ENCODE measurements around the gene GIMAP6.

The GIMAP6 gene

GRCh38 chr7:150641854-150642253 is 9.7 kb upstream of the GIMAP6 start:
- Histone ChIP-seq H3K4me1 (ENCODE audit: control insufficient read depth, low read length) (no peaks in the 10 kb centered on the region), H3K79me2 (ENCODE audit: control insufficient read depth, low read length) (no peaks in the 10 kb centered on the region), H3K4me3 (ENCODE audit: low read length) (no peak overlapping the region), H4K20me1 (ENCODE audit: control insufficient read depth, insufficient read depth, low read depth, low read length) (no peaks in the 10 kb centered on the region), H3K36me3 (ENCODE audit: control insufficient read depth, low read length) (no peaks in the 10 kb centered on the region), H3K9me3 (ENCODE audit: control insufficient read depth, insufficient read depth, low read length) (0 out of 2 replicates have a peak, but pooled peaks cover 3% of the 10 kb centered on the region), H3K9me2 (replicated peaks; ENCODE audit: control insufficient read depth, low read length) (no peaks in the 10 kb centered on the region), H3K4me2 (ENCODE audit: low read length) (no peak overlapping the region), H3K27ac (ENCODE audit: low read depth, low read length) (no peak overlapping the region), H3F3A (ENCODE audit: control insufficient read depth, insufficient read depth) (no peaks in the 10 kb centered on the region), H3K27me3 (ENCODE audit: control insufficient read depth, low read length) (no peaks in the 10 kb centered on the region)
- TF ChIP-seq EZH2phosphoT487 (IDR thresholded peaks at IDR 0.05; ENCODE audit: borderline replicate concordance, low read length): no peak
- TF ChIP-seq, protein P1, sequence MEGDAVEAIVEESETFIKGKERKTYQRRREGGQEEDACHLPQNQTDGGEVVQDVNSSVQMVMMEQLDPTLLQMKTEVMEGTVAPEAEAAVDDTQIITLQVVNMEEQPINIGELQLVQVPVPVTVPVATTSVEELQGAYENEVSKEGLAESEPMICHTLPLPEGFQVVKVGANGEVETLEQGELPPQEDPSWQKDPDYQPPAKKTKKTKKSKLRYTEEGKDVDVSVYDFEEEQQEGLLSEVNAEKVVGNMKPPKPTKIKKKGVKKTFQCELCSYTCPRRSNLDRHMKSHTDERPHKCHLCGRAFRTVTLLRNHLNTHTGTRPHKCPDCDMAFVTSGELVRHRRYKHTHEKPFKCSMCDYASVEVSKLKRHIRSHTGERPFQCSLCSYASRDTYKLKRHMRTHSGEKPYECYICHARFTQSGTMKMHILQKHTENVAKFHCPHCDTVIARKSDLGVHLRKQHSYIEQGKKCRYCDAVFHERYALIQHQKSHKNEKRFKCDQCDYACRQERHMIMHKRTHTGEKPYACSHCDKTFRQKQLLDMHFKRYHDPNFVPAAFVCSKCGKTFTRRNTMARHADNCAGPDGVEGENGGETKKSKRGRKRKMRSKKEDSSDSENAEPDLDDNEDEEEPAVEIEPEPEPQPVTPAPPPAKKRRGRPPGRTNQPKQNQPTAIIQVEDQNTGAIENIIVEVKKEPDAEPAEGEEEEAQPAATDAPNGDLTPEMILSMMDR (IDR thresholded peaks at IDR 0.05; ENCODE audit: low read depth, low read length, poor library complexity, severe bottlenecking): no peak

DNA sequence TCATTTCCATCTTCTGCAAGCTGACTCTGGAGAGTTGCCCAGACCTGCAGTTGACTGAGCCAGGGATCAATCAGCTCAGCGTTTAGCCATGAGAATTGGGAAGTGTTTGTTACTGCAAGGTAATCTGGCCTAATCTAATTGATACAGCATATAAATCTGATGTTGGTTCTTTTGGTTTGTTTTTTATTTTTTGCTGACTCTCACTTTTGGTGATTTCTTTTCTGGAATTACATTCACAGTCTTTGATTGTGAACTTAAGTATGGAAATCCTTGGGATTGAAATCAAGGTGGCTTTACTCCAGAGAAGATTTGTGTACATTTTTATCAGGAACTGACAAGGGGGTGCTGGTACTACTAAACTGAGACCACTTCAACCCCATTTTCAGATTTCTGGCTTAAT is 1.7 kb upstream of the GIMAP6 start:
- TF ChIP-seq, protein P1 (IDR thresholded peaks at IDR 0.05; ENCODE audit: low read depth, low read length, poor library complexity, severe bottlenecking): no peak
- no peak for TF ChIP-seq EZH2phosphoT487 (IDR thresholded peaks at IDR 0.05; ENCODE audit: borderline replicate concordance, low read length)
- Histone ChIP-seq H4K20me1 (ENCODE audit: control insufficient read depth, insufficient read depth, low read depth, low read length) (no peaks in the 10 kb centered on the region), H3K9me2 (replicated peaks; ENCODE audit: control insufficient read depth, low read length) (no peaks in the 10 kb centered on the region), H3K9me3 (ENCODE audit: control insufficient read depth, insufficient read depth, low read length) (0 out of 2 replicates have a peak, but pooled peaks cover under 1% of the 10 kb centered on the region), H3K79me2 (ENCODE audit: control insufficient read depth, low read length) (no peaks in the 10 kb centered on the region), H3K4me1 (ENCODE audit: control insufficient read depth, low read length) (0 out of 2 replicates have a peak, but pooled peaks cover 2% of the 10 kb centered on the region), H3K27me3 (ENCODE audit: control insufficient read depth, low read length) (0 out of 2 replicates have a peak, but pooled peaks cover 2% of the 10 kb centered on the region), H3K27ac (ENCODE audit: low read depth, low read length) (no peak overlapping the region), H3F3A (ENCODE audit: control insufficient read depth, insufficient read depth) (no peaks in the 10 kb centered on the region), H3K36me3 (ENCODE audit: control insufficient read depth, low read length) (no peaks in the 10 kb centered on the region), H3K4me2 (ENCODE audit: low read length) (no peak overlapping the region), H3K4me3 (ENCODE audit: low read length) (no peak overlapping the region)

GRCh38 chr7:150631084-150631826 is 930 bp downstream of the GIMAP6 start:
- H3K4me1 ChIP-seq (ENCODE audit: control insufficient read depth, low read length): 0 out of 2 replicates have a peak, but pooled peaks cover 2% of the 10 kb centered on the region
- no peak overlapping the region for H3K27ac ChIP-seq (ENCODE audit: low read depth, low read length)
- no peaks in the 10 kb centered on the region for H4K20me1 ChIP-seq (ENCODE audit: control insufficient read depth, insufficient read depth, low read depth, low read length)
- no peak overlapping the region for H3K4me3 ChIP-seq (ENCODE audit: low read length)
- H3K4me2 ChIP-seq (ENCODE audit: low read length): no peak overlapping the region
- H3F3A ChIP-seq (ENCODE audit: control insufficient read depth, insufficient read depth): no peaks in the 10 kb centered on the region
- 0 out of 2 replicates have a peak, but pooled peaks cover 2% of the 10 kb centered on the region for H3K27me3 ChIP-seq (ENCODE audit: control insufficient read depth, low read length)
- no peaks in the 10 kb centered on the region for H3K36me3 ChIP-seq (ENCODE audit: control insufficient read depth, low read length)
- H3K9me2 ChIP-seq (replicated peaks; ENCODE audit: control insufficient read depth, low read length): no peaks in the 10 kb centered on the region
- no peaks in the 10 kb centered on the region for H3K9me3 ChIP-seq (ENCODE audit: control insufficient read depth, insufficient read depth, low read length)
- TF ChIP-seq, protein P1 (IDR thresholded peaks at IDR 0.05; ENCODE audit: low read depth, low read length, poor library complexity, severe bottlenecking): no peak
- TF ChIP-seq EZH2phosphoT487 (IDR thresholded peaks at IDR 0.05; ENCODE audit: borderline replicate concordance, low read length): no peak
- no peaks in the 10 kb centered on the region for H3K79me2 ChIP-seq (ENCODE audit: control insufficient read depth, low read length)

All from DOHH2 (cell line).